Spleen (tissue), 7 donors: ENCODE results near the gene ISL2.

Experiments used
- CTCF ChIP-seq, 11 experiments: fragments of 200-600 bp in 7 of 11; fragments of 450-650 bp in 4 of 11; sonication (generic) in 4 of 11; IDR thresholded peaks in 8 of 11; conservative IDR thresholded peaks in 3 of 11; 1 replicate in 7 of 11; 2 replicates in 4 of 11; pipeline versions ENCODE4 v1.4.0 to v1.8.0; 2016 to 2021; ENCODE audit warnings: antibody characterized with exemption in 11 of 11, inconsistent platforms in 4 of 11, mild to moderate bottlenecking in 1 of 11
- POLR2A ChIP-seq, 3 donors: fragments of 450-650 bp; IDR thresholded peaks; one replicate each; pipeline ENCODE4 v1.5.1; 2017; ENCODE audit warnings: antibody characterized with exemption in 3 of 3, mild to moderate bottlenecking in 1 of 3
- POLR2AphosphoS5 ChIP-seq, 3 donors: sonication (generic); formaldehyde crosslinking; IDR thresholded peaks; one replicate each; pipeline ENCODE4 v1.5.1; 2017; ENCODE audit warnings: antibody characterized with exemption in 3 of 3
- donor health status: DM: no; HTN: no; CAD: no; lungs with moderate emphysema.
- donor health status: DM: no; HTN: no; CAD: no.
- donor health status: DM: no; HTN: no; CAD: no.

- no peak for TF ChIP-seq CTCF (IDR thresholded peaks at IDR 0.05 in 8 of 11, conservative IDR thresholded peaks at IDR 0.05 in 3 of 11)
- no peak for TF ChIP-seq POLR2AphosphoS5 (IDR thresholded peaks at IDR 0.05)
- no peak for TF ChIP-seq POLR2A (IDR thresholded peaks at IDR 0.05)
These were observed 15.4 kb upstream of the ISL2 start for GRCh38 chr15:76321171-76321570.
